Inflammatory macrophage treated with lipopolysaccharide for 1 hour (primary cell): ENCODE measurements around the gene CEP85L.
"Not testable (repeated sequence)": the region's sequence is repeated elsewhere in the genome, so short reads cannot be mapped to it uniquely, and the experiment has no call there.

Source experiments
- DNase-seq, 2 donors: peaks; one replicate each; pipeline ENCODE4 v3.0.0-alpha.2; 2020 to 2022

Gene CEP85L

GRCh38 chr6:118489990-118490389 is 161.4 kb downstream of the CEP85L start:
- DNase-seq = no peak

- no peak for DNase-seq
Observed at GRCh38 chr6:118488631-118489030, 162.8 kb downstream of the CEP85L start.

- no peak for DNase-seq
Observed at GRCh38 chr6:118485601-118486550, 165.5 kb downstream of the CEP85L start.

- DNase-seq = no peak
Observed at GRCh38 chr6:118476551-118476950, 174.8 kb downstream of the CEP85L start.

- no peak for DNase-seq
Observed at GRCh38 chr6:118473266-118473665, 178.1 kb downstream of the CEP85L start.

GRCh38 chr6:118469468-118469867 is 181.9 kb downstream of the CEP85L start:
- no peak for DNase-seq

- no peak for DNase-seq
Observed at GRCh38 chr6:118468682-118469465, 182.5 kb downstream of the CEP85L start.

- DNase-seq = no peak
Observed at GRCh38 chr6:118467181-118467580, 184.2 kb downstream of the CEP85L start.

GRCh38 chr6:118464620-118465019 is 186.8 kb downstream of the CEP85L start:
- DNase-seq = no peak

GRCh38 chr6:118460958-118461470 is 190.4 kb downstream of the CEP85L start:
- DNase-seq = no peak

GRCh38 chr6:118456982-118457381 is 194.4 kb downstream of the CEP85L start:
- no peak for DNase-seq

GRCh38 chr6:118451839-118452238 is 199.6 kb downstream of the CEP85L start:
- no peak for DNase-seq

GRCh38 chr6:118444796-118445195 is 206.6 kb downstream of the CEP85L start:
- no peak for DNase-seq

- no peak for DNase-seq
Observed at GRCh38 chr6:118436482-118436881, 214.9 kb downstream of the CEP85L start.

GRCh38 chr6:118434147-118434546 is 217.2 kb downstream of the CEP85L start:
- DNase-seq = not testable (repeated sequence)

- not testable (repeated sequence) for DNase-seq
Observed at GRCh38 chr6:118421312-118421711, 230.1 kb downstream of the CEP85L start.

- no peak for DNase-seq
Observed at GRCh38 chr6:118419448-118420394, 231.7 kb downstream of the CEP85L start.
